ENCODE data around the gene KLHL41.

DNA sequence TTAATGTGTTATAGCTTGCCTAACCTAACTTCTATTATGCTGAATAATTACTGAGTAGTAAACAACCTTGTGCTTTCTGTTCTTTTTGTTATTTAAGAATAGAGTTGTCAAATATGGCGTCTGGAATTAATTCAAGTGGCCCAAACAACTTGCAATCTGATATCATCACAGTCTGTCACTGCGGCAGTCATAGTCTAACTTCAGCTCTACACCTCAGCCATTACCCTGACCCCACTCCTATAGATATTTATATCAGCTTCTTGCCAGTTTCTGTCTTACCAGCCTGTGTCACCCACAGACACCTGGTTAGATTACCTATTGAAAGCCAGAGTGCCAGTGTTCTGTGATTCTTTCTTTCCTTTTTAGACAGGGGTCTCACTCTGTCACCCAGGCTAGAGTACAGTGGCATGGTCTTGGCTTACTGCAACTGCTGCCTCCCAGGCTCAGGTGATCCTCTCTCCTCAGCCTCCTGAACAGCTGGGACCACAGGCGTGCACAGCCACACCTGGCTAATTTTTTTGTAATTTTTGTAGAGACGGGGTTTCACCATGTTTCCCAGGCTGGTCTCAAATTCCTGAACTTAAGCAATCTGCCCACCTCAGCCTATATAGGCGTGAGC is 14.1 kb upstream of the KLHL41 start:
- TF ChIP-seq, protein P1, sequence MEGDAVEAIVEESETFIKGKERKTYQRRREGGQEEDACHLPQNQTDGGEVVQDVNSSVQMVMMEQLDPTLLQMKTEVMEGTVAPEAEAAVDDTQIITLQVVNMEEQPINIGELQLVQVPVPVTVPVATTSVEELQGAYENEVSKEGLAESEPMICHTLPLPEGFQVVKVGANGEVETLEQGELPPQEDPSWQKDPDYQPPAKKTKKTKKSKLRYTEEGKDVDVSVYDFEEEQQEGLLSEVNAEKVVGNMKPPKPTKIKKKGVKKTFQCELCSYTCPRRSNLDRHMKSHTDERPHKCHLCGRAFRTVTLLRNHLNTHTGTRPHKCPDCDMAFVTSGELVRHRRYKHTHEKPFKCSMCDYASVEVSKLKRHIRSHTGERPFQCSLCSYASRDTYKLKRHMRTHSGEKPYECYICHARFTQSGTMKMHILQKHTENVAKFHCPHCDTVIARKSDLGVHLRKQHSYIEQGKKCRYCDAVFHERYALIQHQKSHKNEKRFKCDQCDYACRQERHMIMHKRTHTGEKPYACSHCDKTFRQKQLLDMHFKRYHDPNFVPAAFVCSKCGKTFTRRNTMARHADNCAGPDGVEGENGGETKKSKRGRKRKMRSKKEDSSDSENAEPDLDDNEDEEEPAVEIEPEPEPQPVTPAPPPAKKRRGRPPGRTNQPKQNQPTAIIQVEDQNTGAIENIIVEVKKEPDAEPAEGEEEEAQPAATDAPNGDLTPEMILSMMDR (IDR thresholded peaks at IDR 0.05) = no peak
- TF ChIP-seq POLR2A (IDR thresholded peaks at IDR 0.05) = no peak
